ENCODE measurements around the gene ANAPC13.

DNA sequence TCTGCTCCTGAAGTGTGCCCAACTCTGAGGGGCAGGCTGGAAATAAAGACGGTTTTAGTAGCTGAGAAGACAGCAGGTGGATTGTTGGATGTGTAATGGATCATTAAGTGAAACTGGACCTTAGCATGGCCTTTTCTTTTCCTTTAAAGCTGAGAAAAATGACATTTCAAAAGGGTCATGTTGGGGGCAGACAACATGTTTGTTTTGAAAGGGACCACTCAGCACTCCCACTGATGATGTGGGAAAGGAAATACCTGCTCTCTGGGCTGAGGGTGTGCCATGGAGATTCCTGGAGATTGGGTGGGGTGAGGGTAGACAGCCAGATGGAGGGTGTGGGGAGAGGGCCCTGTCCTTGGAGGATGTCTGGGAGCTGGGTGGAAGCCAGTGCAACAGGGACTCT, 38.4 kb downstream of the ANAPC13 start:
- TF ChIP-seq, protein P1, sequence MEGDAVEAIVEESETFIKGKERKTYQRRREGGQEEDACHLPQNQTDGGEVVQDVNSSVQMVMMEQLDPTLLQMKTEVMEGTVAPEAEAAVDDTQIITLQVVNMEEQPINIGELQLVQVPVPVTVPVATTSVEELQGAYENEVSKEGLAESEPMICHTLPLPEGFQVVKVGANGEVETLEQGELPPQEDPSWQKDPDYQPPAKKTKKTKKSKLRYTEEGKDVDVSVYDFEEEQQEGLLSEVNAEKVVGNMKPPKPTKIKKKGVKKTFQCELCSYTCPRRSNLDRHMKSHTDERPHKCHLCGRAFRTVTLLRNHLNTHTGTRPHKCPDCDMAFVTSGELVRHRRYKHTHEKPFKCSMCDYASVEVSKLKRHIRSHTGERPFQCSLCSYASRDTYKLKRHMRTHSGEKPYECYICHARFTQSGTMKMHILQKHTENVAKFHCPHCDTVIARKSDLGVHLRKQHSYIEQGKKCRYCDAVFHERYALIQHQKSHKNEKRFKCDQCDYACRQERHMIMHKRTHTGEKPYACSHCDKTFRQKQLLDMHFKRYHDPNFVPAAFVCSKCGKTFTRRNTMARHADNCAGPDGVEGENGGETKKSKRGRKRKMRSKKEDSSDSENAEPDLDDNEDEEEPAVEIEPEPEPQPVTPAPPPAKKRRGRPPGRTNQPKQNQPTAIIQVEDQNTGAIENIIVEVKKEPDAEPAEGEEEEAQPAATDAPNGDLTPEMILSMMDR (IDR thresholded peaks at IDR 0.05; ENCODE audit: low read length): no peak
- TF ChIP-seq EZH2 (optimal IDR thresholded peaks at IDR 0.05; ENCODE audit: low read depth, low read length): no peak
- no peak for TF ChIP-seq EZH2phosphoT487 (IDR thresholded peaks at IDR 0.05; ENCODE audit: low read length)
